SK-N-SH (cell line): Measurements from ENCODE around the gene CATSPERD. TPM values are rescaled to one million over a fixed set of nuclear protein-coding genes. Genes with fewer than 3 reads are reported as not detected.

Experiments used
- CTCF ChIA-PET: fragments of 300-600, 350-600 bp; formaldehyde crosslinking; extraction: SDS; loops from one replicate; lab custom pipeline; 2021; lab: Yijun Ruan, JAX
- POLR2A ChIA-PET: fragments of 350-600 bp; sonication (Branson Sonifier 250); formaldehyde crosslinking; extraction: SDS; loops from one replicate; lab custom pipeline; 2020; ENCODE audit warnings: antibody characterized with exemption, inconsistent platforms; lab: Yijun Ruan, JAX
- DNase-seq: peaks from one replicate; pipeline ENCODE4 v3.0.0; 2012
- H2AFZ ChIP-seq: fragments of 200-600 bp; sonication (generic); 2 replicates; pipeline ENCODE4 v1.8.1; 2016; ENCODE audit warnings: antibody characterized with exemption, mild to moderate bottlenecking, low read depth
- H3F3A ChIP-seq: fragments of 200-600 bp; sonication (generic); replicated peaks from 2 replicates; pipeline ENCODE3; 2016; ENCODE audit warnings: antibody characterized with exemption, mild to moderate bottlenecking; ENCODE audit not compliant: insufficient read depth
- H3K27ac ChIP-seq, 2 experiments: fragments of 200-500 bp in 1 of 2; fragments of 200-600 bp in 1 of 2; sonication (Bioruptor generic) in 1 of 2; sonication (generic), shearing (Covaris generic) in 1 of 2; 2 replicates each; pipeline versions ENCODE4 v1.5.1 to v1.6.1; 2014 to 2016; ENCODE audit warnings: low read depth in 2 of 2, inconsistent platforms in 1 of 2, low read length in 1 of 2, mild to moderate bottlenecking in 1 of 2, mixed read lengths in 1 of 2
- H3K27me3 ChIP-seq: fragments of 200-600 bp; sonication (generic), shearing (Covaris generic); 2 replicates; pipeline ENCODE4 v1.6.1; 2016; ENCODE audit warnings: mixed run types; ENCODE audit not compliant: insufficient read depth
- H3K36me3 ChIP-seq, 2 experiments: fragments of 200-500 bp in 1 of 2; fragments of 200-600 bp in 1 of 2; sonication (Bioruptor generic) in 1 of 2; sonication (generic) in 1 of 2; replicated peaks in 1 of 2; 2 replicates each; pipeline versions ENCODE3 to v1.5.1; 2014 to 2016; ENCODE audit warnings: low read length in 1 of 2, mild to moderate bottlenecking in 1 of 2; ENCODE audit not compliant: insufficient read depth in 2 of 2, control insufficient read depth in 1 of 2
- H3K4me1 ChIP-seq, 2 experiments: fragments of 200-500 bp in 1 of 2; fragments of 200-600 bp in 1 of 2; sonication (Bioruptor generic) in 1 of 2; sonication (generic), shearing (Covaris generic) in 1 of 2; 2 replicates each; pipeline versions ENCODE4 v1.5.1 to v1.6.1; 2014 to 2016; ENCODE audit warnings: low read depth in 1 of 2, low read length in 1 of 2, mixed run types in 1 of 2; ENCODE audit not compliant: insufficient read depth in 2 of 2, control insufficient read depth in 1 of 2
- H3K4me2 ChIP-seq: fragments of 200-600 bp; sonication (generic), shearing (Covaris generic); 2 replicates; pipeline ENCODE4 v1.6.1; 2017; ENCODE audit warnings: mixed run types
- H3K4me3 ChIP-seq, 2 experiments: fragments of 200-500 bp in 1 of 2; fragments of 200-600 bp in 1 of 2; sonication (Bioruptor generic) in 1 of 2; sonication (generic), shearing (Covaris generic) in 1 of 2; 2 replicates each; pipeline versions ENCODE4 v1.5.1 to v1.8.1; 2014 to 2016; ENCODE audit warnings: low read depth in 2 of 2, inconsistent platforms in 1 of 2, low read length in 1 of 2, mild to moderate bottlenecking in 1 of 2, mixed read lengths in 1 of 2, moderate library complexity in 1 of 2
- H3K79me2 ChIP-seq: fragments of 200-600 bp; sonication (generic); 2 replicates; pipeline ENCODE4 v1.8.1; 2017; ENCODE audit warnings: mild to moderate bottlenecking; ENCODE audit not compliant: insufficient read depth
- H3K9ac ChIP-seq: fragments of 200-600 bp; sonication (generic); 2 replicates; pipeline ENCODE4 v1.6.1; 2017; ENCODE audit warnings: mixed run types
- H3K9me2 ChIP-seq: fragments of 200-600 bp; sonication (generic); 2 replicates; pipeline ENCODE4 v1.6.1; 2017; ENCODE audit warnings: mixed run types
- H3K9me3 ChIP-seq: fragments of 200-600 bp; sonication (generic); 2 replicates; pipeline ENCODE4 v1.6.1; 2017; ENCODE audit warnings: mixed run types, mild to moderate bottlenecking, moderate library complexity
- H4K20me1 ChIP-seq: fragments of 200-600 bp; sonication (generic); 2 replicates; pipeline ENCODE4 v1.6.1; 2017; ENCODE audit warnings: mild to moderate bottlenecking, mixed run types; ENCODE audit not compliant: insufficient read depth
- EZH2phosphoT487 ChIP-seq: fragments of 200-600 bp; sonication (generic); IDR thresholded peaks from 2 replicates; pipeline ENCODE4 v1.6.1; 2017; ENCODE audit warnings: low read depth, mixed run types, mild to moderate bottlenecking, antibody characterized with exemption, moderate library complexity, borderline replicate concordance
- FOSL2 ChIP-seq: IDR thresholded peaks from 2 replicates; pipeline ENCODE4 v1.4.0; 2012; ENCODE audit warnings: low read depth, mild to moderate bottlenecking, moderate library complexity, borderline replicate concordance
- GABPA ChIP-seq: IDR thresholded peaks from 2 replicates; pipeline ENCODE4 v1.4.0; 2012; ENCODE audit warnings: low read depth, mild to moderate bottlenecking
- RAD21 ChIP-seq: IDR thresholded peaks from 2 replicates; pipeline ENCODE4 v1.6.1; 2012; ENCODE audit warnings: mild to moderate bottlenecking, low read length
- RXRA ChIP-seq: IDR thresholded peaks from 2 replicates; pipeline ENCODE4 v1.4.0; 2012; ENCODE audit warnings: low read depth, mild to moderate bottlenecking, borderline replicate concordance
- SIN3A ChIP-seq: IDR thresholded peaks from 2 replicates; pipeline ENCODE4 v1.6.1; 2012; ENCODE audit warnings: low read depth, mild to moderate bottlenecking, low read length, moderate library complexity, borderline replicate concordance
- SMC3 ChIP-seq: IDR thresholded peaks from 2 replicates; pipeline ENCODE4 v1.6.1; 2012; ENCODE audit warnings: low read depth, low read length, improper control_type of control experiment
- TCF12 ChIP-seq: IDR thresholded peaks from 2 replicates; pipeline ENCODE4 v1.4.0; 2012
- WGBS: methylation state at CpG from one replicate; pipeline ENCODE4 v1.1.6; 2017; ENCODE audit warnings: low lambda C conversion rate; 5-methylcytosine and 5-hydroxymethylcytosine counted together
- polyA plus RNA-seq, 3 experiments: library from polyadenylated mRNA; depleted of rRNA; stranded (reverse); fragments of >200 nt; gene quantifications; 2 replicates each; pipeline ENCODE4 v1.2.3, GENCODE V29; 2012
- TF ChIP-seq, protein P1 (sequence below): fragments of 150-350 bp; IDR thresholded peaks from 2 replicates; pipeline ENCODE4 v1.6.1; 2017; ENCODE audit warnings: antibody characterized with exemption, low read length, low read depth, borderline replicate concordance
- TF ChIP-seq, protein P2 (sequence below): IDR thresholded peaks from 2 replicates; pipeline ENCODE4 v1.4.0; 2012; ENCODE audit warnings: low read depth, borderline replicate concordance
- TF ChIP-seq, protein P3 (sequence below): IDR thresholded peaks from 2 replicates; pipeline ENCODE4 v1.4.0; 2012; ENCODE audit warnings: low read depth, borderline replicate concordance

The CATSPERD gene
- polyA plus RNA-seq, 1 of the 3 experiments (the other 2 are of a cell fraction) = not detected

DNA sequence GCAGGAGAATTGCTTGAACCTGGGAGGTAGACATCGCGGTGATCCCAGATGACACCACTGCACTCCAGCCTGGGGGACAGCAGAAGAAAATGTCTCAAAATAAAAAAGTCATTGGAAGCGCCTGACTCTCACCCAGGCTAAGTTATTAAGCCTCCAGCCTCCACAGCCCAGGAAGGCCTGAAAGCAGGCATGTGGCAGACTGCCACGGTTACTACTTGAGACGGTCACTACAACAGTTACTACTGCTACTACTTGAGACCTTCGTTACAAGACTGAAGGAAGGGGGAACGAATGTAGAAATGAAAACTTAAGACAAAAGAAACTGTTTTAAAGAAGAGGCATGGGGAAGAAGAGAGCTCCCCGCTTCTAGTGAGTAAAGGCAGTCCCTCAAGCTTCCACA, 54.5 kb downstream of the CATSPERD start:
- ChIA-PET POLR2A (interaction anchor here (0.7 kb wide), 1 partner anchor 21 kb away, joined by 3 read pairs; no protein-coding TSS in a partner anchor), CTCF (interaction anchor here (0.8 to 2.8 kb wide), 7 partner anchors 8 to 213 kb away, joined by 3 to 19 read pairs (median 5); no protein-coding TSS in a partner anchor)
- Histone ChIP-seq H3K9me3 (no peaks in the 10 kb centered on the region), H3K4me2 (no peak overlapping the region), H3K4me3 (no peak overlapping the region), H3K27me3 (no peaks in the 10 kb centered on the region), H3K27ac (no peak overlapping the region), H2AFZ (no peak overlapping the region), H3K79me2 (no peaks in the 10 kb centered on the region), H3K9me2 (no peaks in the 10 kb centered on the region), H3K36me3 (no peaks in the 10 kb centered on the region), H3K4me1 (no peaks in the 10 kb centered on the region; a peak in 1 of 4 replicates), H3F3A (no peaks in the 10 kb centered on the region), H3K9ac (no peak overlapping the region), H4K20me1 (no peaks in the 10 kb centered on the region)
- no peak for TF ChIP-seq EZH2phosphoT487
- TF ChIP-seq GABPA = no peak
- TF ChIP-seq, protein P1, sequence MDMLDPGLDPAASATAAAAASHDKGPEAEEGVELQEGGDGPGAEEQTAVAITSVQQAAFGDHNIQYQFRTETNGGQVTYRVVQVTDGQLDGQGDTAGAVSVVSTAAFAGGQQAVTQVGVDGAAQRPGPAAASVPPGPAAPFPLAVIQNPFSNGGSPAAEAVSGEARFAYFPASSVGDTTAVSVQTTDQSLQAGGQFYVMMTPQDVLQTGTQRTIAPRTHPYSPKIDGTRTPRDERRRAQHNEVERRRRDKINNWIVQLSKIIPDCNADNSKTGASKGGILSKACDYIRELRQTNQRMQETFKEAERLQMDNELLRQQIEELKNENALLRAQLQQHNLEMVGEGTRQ = no peak
- TF ChIP-seq, protein P2, sequence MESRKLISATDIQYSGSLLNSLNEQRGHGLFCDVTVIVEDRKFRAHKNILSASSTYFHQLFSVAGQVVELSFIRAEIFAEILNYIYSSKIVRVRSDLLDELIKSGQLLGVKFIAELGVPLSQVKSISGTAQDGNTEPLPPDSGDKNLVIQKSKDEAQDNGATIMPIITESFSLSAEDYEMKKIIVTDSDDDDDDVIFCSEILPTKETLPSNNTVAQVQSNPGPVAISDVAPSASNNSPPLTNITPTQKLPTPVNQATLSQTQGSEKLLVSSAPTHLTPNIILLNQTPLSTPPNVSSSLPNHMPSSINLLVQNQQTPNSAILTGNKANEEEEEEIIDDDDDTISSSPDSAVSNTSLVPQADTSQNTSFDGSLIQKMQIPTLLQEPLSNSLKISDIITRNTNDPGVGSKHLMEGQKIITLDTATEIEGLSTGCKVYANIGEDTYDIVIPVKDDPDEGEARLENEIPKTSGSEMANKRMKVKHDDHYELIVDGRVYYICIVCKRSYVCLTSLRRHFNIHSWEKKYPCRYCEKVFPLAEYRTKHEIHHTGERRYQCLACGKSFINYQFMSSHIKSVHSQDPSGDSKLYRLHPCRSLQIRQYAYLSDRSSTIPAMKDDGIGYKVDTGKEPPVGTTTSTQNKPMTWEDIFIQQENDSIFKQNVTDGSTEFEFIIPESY = no peak
- TF ChIP-seq FOSL2 = no peak
- no peak for TF ChIP-seq RAD21
- no peak for TF ChIP-seq SIN3A
- TF ChIP-seq TCF12 = no peak
- WGBS = 87% methylated on average over 8 of the region's 8 CpGs
- DNase-seq = no peak

DNA sequence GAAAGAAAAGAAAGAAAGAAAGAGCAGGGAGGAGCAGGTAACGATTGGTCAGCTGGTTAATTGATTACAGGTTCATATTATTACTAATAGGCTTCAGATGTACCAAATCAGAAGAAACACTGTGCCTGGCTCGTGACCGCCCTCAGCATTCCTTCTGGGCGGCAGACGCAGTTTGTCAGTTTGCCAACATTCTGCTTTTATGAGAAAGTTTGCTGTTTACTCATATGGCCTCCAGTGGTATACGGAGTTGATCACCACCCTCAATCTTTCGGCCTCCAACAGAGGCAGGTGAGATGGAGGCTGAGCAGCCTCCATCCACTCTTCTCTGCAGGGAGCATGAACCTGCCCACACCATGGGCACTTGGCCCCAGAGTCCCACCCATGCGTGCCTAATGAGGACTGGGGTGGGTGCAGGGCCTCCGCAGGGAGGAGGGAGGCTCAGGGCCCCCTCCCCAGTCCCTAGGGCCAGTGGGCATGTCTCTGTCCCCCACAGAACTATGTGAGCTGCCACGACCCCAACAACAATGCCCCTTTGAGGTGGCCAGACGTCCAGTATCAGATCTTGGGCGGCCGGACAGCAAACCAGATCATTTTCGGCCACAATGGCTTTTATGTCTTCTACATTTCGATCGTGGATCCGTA, 55.4 kb downstream of the CATSPERD start:
- no peak for TF ChIP-seq SMC3
- no peak for TF ChIP-seq RXRA
- TF ChIP-seq, protein P3, sequence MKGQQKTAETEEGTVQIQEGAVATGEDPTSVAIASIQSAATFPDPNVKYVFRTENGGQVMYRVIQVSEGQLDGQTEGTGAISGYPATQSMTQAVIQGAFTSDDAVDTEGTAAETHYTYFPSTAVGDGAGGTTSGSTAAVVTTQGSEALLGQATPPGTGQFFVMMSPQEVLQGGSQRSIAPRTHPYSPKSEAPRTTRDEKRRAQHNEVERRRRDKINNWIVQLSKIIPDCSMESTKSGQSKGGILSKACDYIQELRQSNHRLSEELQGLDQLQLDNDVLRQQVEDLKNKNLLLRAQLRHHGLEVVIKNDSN = no peak
- peak; percentile 28; the same call in 1 of the 2 replicates for TF ChIP-seq TCF12
- Histone ChIP-seq H2AFZ (no peak overlapping the region), H3K4me3 (no peak overlapping the region), H4K20me1 (no peaks in the 10 kb centered on the region), H3K9me3 (no peaks in the 10 kb centered on the region), H3K4me2 (no peak overlapping the region), H3K9ac (no peak overlapping the region), H3K36me3 (no peaks in the 10 kb centered on the region), H3F3A (no peaks in the 10 kb centered on the region), H3K27me3 (no peaks in the 10 kb centered on the region), H3K27ac (no peak overlapping the region), H3K4me1 (no peaks in the 10 kb centered on the region; a peak in 1 of 4 replicates), H3K79me2 (no peaks in the 10 kb centered on the region), H3K9me2 (no peaks in the 10 kb centered on the region)
- CTCF ChIA-PET = interaction anchor here (0.9 to 2.8 kb wide), 3 partner anchors 19 to 28 kb away, joined by 3 to 19 read pairs (median 5); no protein-coding TSS in a partner anchor
- WGBS = 59% methylated on average over 16 of the region's 17 CpGs
- DNase-seq = no peak
- POLR2A ChIA-PET = interaction anchor here (0.7 kb wide), 1 partner anchor 20 kb away, joined by 3 read pairs; no protein-coding TSS in a partner anchor
